Measurements from ENCODE around the gene SCUBE2.
"Not testable (repeated sequence)": the region's sequence is repeated elsewhere in the genome, so short reads cannot be mapped to it uniquely, and the experiment has no call there.

Gene SCUBE2

GRCh38 chr11:9003573-9004182, 87.7 kb downstream of the SCUBE2 start, which contains the start of gene NRIP3:
Gene NRIP3, minus strand, starts transcription at chr11:9004001. Its CDS starts 66 bp downstream, at chr11:9003935.
- peak; percentile 27 to 94 for DNase-seq

DNA sequence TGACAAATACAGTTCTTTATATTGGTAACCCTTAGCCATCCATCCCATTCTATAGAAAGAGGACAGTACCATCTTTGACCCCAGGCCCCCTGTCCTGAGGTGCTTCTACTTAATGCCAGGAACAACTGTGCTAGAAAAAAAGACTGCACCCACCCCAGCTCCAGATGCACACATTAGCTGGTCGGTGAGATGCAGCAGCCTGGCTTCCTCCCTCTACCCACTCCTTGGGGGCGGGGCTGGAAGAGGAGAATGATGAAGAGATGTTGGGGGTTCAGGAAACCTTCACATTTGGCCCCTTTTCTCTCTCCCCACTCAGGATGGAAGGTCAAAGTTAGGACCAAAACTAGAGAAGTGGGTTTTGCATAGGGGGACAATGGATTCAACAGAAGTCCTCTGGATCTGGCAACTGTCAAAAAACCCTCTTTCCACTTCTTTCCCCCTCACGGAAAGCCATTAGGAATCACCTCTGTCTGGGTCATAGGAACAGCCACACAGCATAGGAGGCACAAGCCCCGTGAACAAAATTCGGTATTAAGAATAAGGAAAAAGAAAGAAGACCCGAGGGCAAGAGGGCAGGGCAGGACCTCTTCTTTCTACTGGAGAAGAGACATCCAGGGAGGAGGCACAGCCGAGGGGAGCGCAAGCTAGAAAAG, 88.4 kb downstream of the SCUBE2 start:
- peak in 1 of 2 experiments; percentile 52 for DNase-seq

GRCh38 chr11:9001736-9002135, 89.7 kb downstream of the SCUBE2 start:
- no peak for DNase-seq

GRCh38 chr11:8998017-8998416, 93.4 kb downstream of the SCUBE2 start:
- no peak for DNase-seq

GRCh38 chr11:8997451-8997850, 93.9 kb downstream of the SCUBE2 start:
- no peak for DNase-seq

- no peak for DNase-seq
These were observed 101.9 kb downstream of the SCUBE2 start for GRCh38 chr11:8989453-8989852.

- no peak for DNase-seq
These were observed 102.8 kb downstream of the SCUBE2 start for GRCh38 chr11:8988329-8989234.

DNA sequence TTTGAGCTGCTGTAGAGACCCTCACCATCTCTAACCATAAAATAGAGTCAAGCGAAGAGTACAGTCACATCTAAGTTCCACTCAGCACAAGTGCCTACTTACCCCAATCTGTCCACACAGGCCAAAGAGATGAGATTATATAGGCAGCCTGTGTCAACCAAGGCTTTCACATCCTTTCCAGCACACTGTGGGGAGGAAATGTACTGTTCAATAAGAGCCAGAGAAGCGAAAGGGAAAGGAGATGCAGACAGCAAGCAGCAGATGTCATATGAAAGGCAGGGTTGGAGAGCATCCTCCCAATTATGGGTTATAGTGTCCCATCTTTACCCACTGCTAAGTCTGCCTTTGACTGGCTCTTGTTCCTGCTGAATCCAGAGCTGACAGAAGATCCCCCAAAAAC, 104.0 kb downstream of the SCUBE2 start:
- DNase-seq, result no peak

DNA sequence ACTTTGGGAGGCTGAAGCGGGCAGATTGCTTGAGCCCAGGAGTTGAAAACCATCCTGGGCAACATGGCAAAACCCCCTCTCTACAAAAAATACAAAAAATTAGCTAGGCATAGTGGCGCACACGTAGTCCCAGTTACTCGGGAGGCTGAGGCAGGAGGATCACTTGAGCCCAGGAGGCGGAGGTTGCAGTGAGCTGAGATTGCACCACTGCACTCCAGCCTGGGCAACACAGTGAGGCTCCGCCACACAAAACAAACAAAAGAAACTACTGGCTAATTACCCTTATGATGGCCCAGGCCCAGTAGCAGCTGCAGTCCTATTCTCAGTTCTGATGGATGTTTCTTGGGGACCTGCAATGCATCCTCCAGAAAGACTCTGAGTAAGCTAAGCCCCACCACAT, 104.6 kb downstream of the SCUBE2 start:
- not testable (repeated sequence) for DNase-seq

- no peak for DNase-seq
These were observed 105.9 kb downstream of the SCUBE2 start for GRCh38 chr11:8985462-8985861.

GRCh38 chr11:8983552-8983951, 107.8 kb downstream of the SCUBE2 start:
- DNase-seq, result no peak

- DNase-seq, result no peak
These were observed 110.9 kb downstream of the SCUBE2 start for GRCh38 chr11:8980485-8980884.

- not testable (repeated sequence) for DNase-seq
These were observed 112.0 kb downstream of the SCUBE2 start for GRCh38 chr11:8979365-8979764.

DNA sequence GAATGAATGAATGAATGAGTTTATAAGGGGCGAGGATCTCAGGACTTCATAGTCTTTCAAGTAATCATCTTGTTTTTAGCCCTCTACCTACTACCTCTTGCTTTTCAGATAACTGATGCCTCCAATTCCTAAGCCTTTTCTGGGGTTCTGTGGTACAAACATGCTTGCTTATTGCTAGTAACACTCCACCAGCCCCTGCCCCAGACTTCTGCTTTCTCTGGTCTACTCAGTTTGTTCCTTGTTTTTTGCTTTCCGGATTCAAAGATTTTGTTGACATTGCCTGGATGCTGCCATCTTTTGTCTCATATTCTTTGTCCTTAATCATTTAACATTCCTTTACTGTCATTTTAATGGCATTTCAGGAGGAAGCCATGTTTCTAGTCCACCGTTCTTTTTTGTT, 118.3 kb downstream of the SCUBE2 start:
- no peak for DNase-seq

DNA sequence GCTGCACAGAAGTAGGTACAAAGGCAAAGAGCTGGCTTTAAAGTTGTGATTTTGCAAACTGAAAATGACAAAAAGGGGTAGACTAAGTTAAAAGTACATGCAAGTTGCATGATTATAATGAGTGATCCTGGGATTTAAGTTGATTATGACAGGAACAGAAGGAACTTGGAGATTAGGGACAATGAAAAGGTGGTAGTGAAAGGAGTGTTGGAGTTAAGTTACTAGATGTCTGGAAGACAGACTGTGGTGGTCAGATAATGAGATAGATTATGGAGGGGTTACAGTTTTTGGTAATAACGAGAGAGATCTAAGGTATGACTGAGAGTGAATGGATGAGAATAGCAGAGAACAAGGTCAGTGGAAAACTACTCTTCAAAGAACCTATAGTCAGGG, 119.5 kb downstream of the SCUBE2 start:
- no peak for DNase-seq

DNA sequence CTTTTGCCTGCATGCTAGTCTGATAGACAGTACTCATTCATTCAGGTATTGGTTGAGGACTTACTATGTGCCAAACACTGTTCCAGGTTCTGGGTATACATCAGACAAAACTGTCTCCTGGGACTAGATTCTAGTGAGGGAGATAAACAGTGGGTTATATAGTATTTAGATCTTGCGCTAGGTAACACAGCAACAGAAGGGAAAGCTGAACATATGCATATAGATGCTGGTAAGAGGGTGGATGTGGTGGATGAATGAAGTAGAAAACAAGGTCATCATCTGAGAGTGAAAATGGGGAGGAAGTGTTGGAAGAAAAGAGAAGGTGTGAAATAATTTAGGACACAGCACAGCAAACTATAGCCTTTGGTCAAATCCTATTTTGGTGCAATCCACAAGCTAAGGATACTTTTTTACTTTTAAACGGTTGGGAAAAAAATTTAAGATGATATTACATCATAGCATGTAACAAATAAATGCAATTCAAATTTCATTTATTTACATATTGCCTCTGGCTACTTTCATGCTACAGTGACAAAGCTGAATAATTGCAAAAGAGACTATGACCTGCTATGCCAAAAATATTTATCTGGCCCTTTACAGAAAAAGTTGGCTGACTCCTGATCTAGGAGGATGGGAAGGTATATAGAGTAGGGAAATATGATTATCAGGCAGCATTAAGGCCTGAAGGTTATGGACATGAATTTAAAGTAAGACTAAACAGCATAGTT, 120.0 kb downstream of the SCUBE2 start:
- DNase-seq, result peak; percentile 7 to 32
